HepG2 (cell line): ENCODE data around the gene L3MBTL4. TPM values are rescaled to one million over a fixed set of nuclear protein-coding genes. Genes with fewer than 3 reads are reported as not detected.

Source experiments
- ATAC-seq: fragments of 200-7000 bp; cut with Tn5 transposase; 3 replicates; pipeline ENCODE4 v1.9.1; 2020; ENCODE audit warnings: mild to moderate bottlenecking, moderate library complexity
- BruUV-seq: library from RNA; stranded (reverse); fragments of 400-500 nt; replicated peaks from 2 replicates; lab custom pipeline; 2021; lab: Mats Ljungman, UMichigan
- CTCF ChIA-PET: fragments of 300-600 bp; formaldehyde crosslinking; extraction: SDS; loops from one replicate; lab custom pipeline; 2021; ENCODE audit warnings: low total read pairs, inconsistent platforms, low intra/inter-chr PET ratio; lab: Yijun Ruan, JAX
- POLR2A ChIA-PET: fragments of 350-600 bp; sonication (Branson Sonifier 250); formaldehyde crosslinking; loops from one replicate; lab custom pipeline; 2020; ENCODE audit warnings: antibody characterized with exemption, inconsistent platforms; lab: Yijun Ruan, JAX
- DNase-seq: peaks from one replicate; pipeline ENCODE4 v3.0.0-alpha.2; 2015; ENCODE audit warnings: low spot score
- FAIRE-seq: peaks from 3 replicates; lab custom pipeline; 2011; peaks lifted over from hg19 to GRCh38; lab: Jason Lieb, UNC
- H2AFZ ChIP-seq: one replicate; pipeline ENCODE4 v1.6.1; 2011; ENCODE audit warnings: low read length, inconsistent platforms
- H3K27ac ChIP-seq: fragments of 300-600 bp; 3 replicates; pipeline ENCODE4 v1.8.0; 2011; ENCODE audit warnings: mixed run types, mild to moderate bottlenecking, mixed read lengths, low read length, inconsistent platforms; ENCODE audit not compliant: insufficient read depth; ENCODE audit errors: extremely low read length
- H3K27me3 ChIP-seq, 2 experiments: fragments of 200-600 bp in 1 of 2; 2 replicates in 1 of 2; 3 replicates in 1 of 2; pipeline versions ENCODE4 v1.6.0 to v1.8.0; 2011; ENCODE audit warnings: low read length in 2 of 2, mild to moderate bottlenecking in 2 of 2, moderate library complexity in 2 of 2, inconsistent platforms in 1 of 2; ENCODE audit not compliant: insufficient read depth in 2 of 2, control insufficient read depth in 1 of 2
- H3K36me3 ChIP-seq, 2 experiments: fragments of 200-600 bp in 1 of 2; replicated peaks in 1 of 2; 2 replicates in 1 of 2; 3 replicates in 1 of 2; pipeline versions ENCODE4 v1.5.1 to v1.8.0; 2011; ENCODE audit warnings: low read length in 2 of 2, inconsistent platforms in 1 of 2; ENCODE audit not compliant: insufficient read depth in 2 of 2, control insufficient read depth in 1 of 2
- H3K4me1 ChIP-seq: 2 replicates; pipeline ENCODE4 v1.5.1; 2012; ENCODE audit warnings: low read length, inconsistent platforms; ENCODE audit not compliant: insufficient read depth
- H3K4me2 ChIP-seq: 2 replicates; pipeline ENCODE4 v1.6.0; 2011; ENCODE audit warnings: low read depth, low read length, inconsistent platforms
- H3K4me3 ChIP-seq, 3 experiments: fragments of 200-600 bp in 1 of 3; sonication (generic), shearing (Covaris generic) in 1 of 3; replicated peaks in 1 of 3; 2 replicates each; pipeline ENCODE4 v1.5.1; 2011 to 2016; ENCODE audit warnings: low read length in 3 of 3, inconsistent platforms in 2 of 3, low read depth in 2 of 3, mild to moderate bottlenecking in 2 of 3, control low read depth in 1 of 3, mixed read lengths in 1 of 3; ENCODE audit not compliant: insufficient read depth in 1 of 3
- H3K79me2 ChIP-seq: one replicate; pipeline ENCODE4 v1.6.1; 2011; ENCODE audit warnings: low read length, inconsistent platforms; ENCODE audit not compliant: insufficient read depth
- H3K9ac ChIP-seq: 2 replicates; pipeline ENCODE4 v1.6.0; 2011; ENCODE audit warnings: mild to moderate bottlenecking, low read depth, low read length, inconsistent platforms; ENCODE audit not compliant: insufficient read depth
- H3K9me3 ChIP-seq: 2 replicates; pipeline ENCODE4 v1.5.1; 2012; ENCODE audit warnings: mild to moderate bottlenecking, low read length
- H4K20me1 ChIP-seq: 2 replicates; pipeline ENCODE4 v1.6.0; 2011; ENCODE audit warnings: inconsistent platforms, mild to moderate bottlenecking, low read length, moderate library complexity; ENCODE audit not compliant: insufficient read depth
- ARID3A ChIP-seq: IDR thresholded peaks from 2 replicates; pipeline ENCODE4 v1.6.1; 2012; ENCODE audit warnings: low read depth, low read length, improper control_type of control experiment
- BCL3 ChIP-seq: sonication (generic); formaldehyde crosslinking; IDR thresholded peaks from 2 replicates; pipeline ENCODE4 v1.5.1; 2020; ENCODE audit warnings: mild to moderate bottlenecking, missing genetic modification reagents, moderate library complexity
- DR1 ChIP-seq: sonication (generic); formaldehyde crosslinking; IDR thresholded peaks from 2 replicates; pipeline ENCODE4 v1.8.0; 2021; ENCODE audit warnings: mild to moderate bottlenecking, missing genetic modification reagents, inconsistent platforms
- NFRKB ChIP-seq: fragments of 450-650 bp; IDR thresholded peaks from 2 replicates; pipeline ENCODE4 v1.6.1; 2017
- PRPF4 ChIP-seq: fragments of 200-400 bp; formaldehyde crosslinking; IDR thresholded peaks from 2 replicates; pipeline ENCODE4 v1.6.1; 2016; ENCODE audit warnings: low read length, low read depth; ENCODE audit not compliant: poor library complexity, severe bottlenecking
- REPIN1 ChIP-seq: sonication (generic); formaldehyde crosslinking; IDR thresholded peaks from 2 replicates; pipeline ENCODE4 v1.8.0; 2022; ENCODE audit warnings: missing genetic modification reagents, low read depth, mild to moderate bottlenecking, borderline replicate concordance
- TRAFD1 ChIP-seq: sonication (generic); formaldehyde crosslinking; IDR thresholded peaks from 2 replicates; pipeline ENCODE4 v1.5.1; 2020; ENCODE audit warnings: missing genetic modification reagents, mild to moderate bottlenecking, borderline replicate concordance
- ZEB1 ChIP-seq: IDR thresholded peaks from 2 replicates; pipeline ENCODE4 v1.6.1; 2012; ENCODE audit warnings: mild to moderate bottlenecking, low read depth, inconsistent platforms; ENCODE audit not compliant: insufficient replicate concordance
- ZFP41 ChIP-seq: sonication (generic); formaldehyde crosslinking; IDR thresholded peaks from 2 replicates; pipeline ENCODE4 v1.4.0; 2020; ENCODE audit warnings: mild to moderate bottlenecking, missing genetic modification reagents, borderline replicate concordance
- ZNF263 ChIP-seq: sonication (generic); formaldehyde crosslinking; IDR thresholded peaks from 2 replicates; pipeline ENCODE4 v1.4.0; 2020; ENCODE audit warnings: missing genetic modification reagents
- ZNF292 ChIP-seq: sonication (generic); formaldehyde crosslinking; IDR thresholded peaks from 2 replicates; pipeline ENCODE4 v1.8.1; 2022; ENCODE audit warnings: mild to moderate bottlenecking, low read depth, missing genetic modification reagents, borderline replicate concordance
- ZNF496 ChIP-seq: sonication (generic); formaldehyde crosslinking; IDR thresholded peaks from 2 replicates; pipeline ENCODE4 v1.8.1; 2023; ENCODE audit warnings: mild to moderate bottlenecking, moderate library complexity, missing genetic modification reagents; ENCODE audit not compliant: insufficient replicate concordance
- ZNF501 ChIP-seq: sonication (generic); formaldehyde crosslinking; IDR thresholded peaks from 2 replicates; pipeline ENCODE4 v1.5.1; 2020; ENCODE audit warnings: mild to moderate bottlenecking, moderate library complexity, missing genetic modification reagents
- ZNF614 ChIP-seq: IDR thresholded peaks from 2 replicates; pipeline ENCODE4 v1.6.1; 2018; ENCODE audit warnings: missing biosample characterization, missing genetic modification reagents, inconsistent platforms, borderline replicate concordance
- ZNF792 ChIP-seq: IDR thresholded peaks from 2 replicates; pipeline ENCODE4 v1.6.1; 2016
- ZNF878 ChIP-seq: sonication (generic); formaldehyde crosslinking; IDR thresholded peaks from 2 replicates; pipeline ENCODE4 v1.8.1; 2023; ENCODE audit warnings: mild to moderate bottlenecking, missing genetic modification reagents, moderate library complexity
- WGBS: methylation state at CpG from one replicate; pipeline ENCODE4 v1.1.6; 2017; ENCODE audit warnings: low lambda C conversion rate; 5-methylcytosine and 5-hydroxymethylcytosine counted together
- in situ Hi-C: cut with HindIII; loops from 2 replicates; pipeline ENCODE4 v1.10.0; 2017; ENCODE audit warnings: low pct_unique_long_range_greater_than_20kb; ENCODE audit not compliant: extremely low pct_ligation_motif_present
- intact Hi-C: fragments of 100-400 bp; cut with micrococcal nuclease; formaldehyde crosslinking; loops from one replicate; pipeline ENCODE4 v1.10.0; 2022; ENCODE audit not compliant: unreplicated experiment
- polyA plus RNA-seq, 8 experiments: library from polyadenylated mRNA; depleted of rRNA in 3 of 8; stranded (reverse) in 7 of 8; unstranded in 1 of 8; fragments of >200 nt; fragmentation: Illumina TruSeq in 4 of 8; extraction: Trizol in 4 of 8; gene quantifications; 2 replicates each; pipeline versions ENCODE4 v1.2.1 to v1.2.3, GENCODE V29; 2011 to 2016; ENCODE audit warnings: low read depth in 4 of 8, missing spikeins in 1 of 8, mixed read lengths in 1 of 8; ENCODE audit not compliant: insufficient read depth in 1 of 8
- total RNA-seq, 5 experiments: library from RNA; depleted of rRNA; stranded (reverse); fragments of >200 nt; fragmentation: Illumina TruSeq; extraction: Trizol; gene quantifications; 2 replicates each; pipeline ENCODE4 v1.2.3, GENCODE V29; 2016; ENCODE audit warnings: low read depth in 1 of 5

The L3MBTL4 gene
- total and polyA plus RNA-seq, 2 of the 13 experiments (the other 11 are each of a cell fraction or from before 2014, with no cell fraction given), result 10.8 to 13.3 TPM

- Histone ChIP-seq H3K4me3 (no peak overlapping the region), H3K79me2 (no peaks in the 10 kb centered on the region), H3K4me1 (peaks cover 29% of the 10 kb centered on the region), H3K36me3 (no peaks in the 10 kb centered on the region; a peak in 1 of 5 replicates), H3K4me2 (no peak overlapping the region), H3K27me3 (no peaks in the 10 kb centered on the region), H2AFZ (no peak overlapping the region), H3K9ac (no peak overlapping the region), H3K27ac (no peak overlapping the region), H3K9me3 (0 out of 2 replicates have a peak, but pooled peaks cover 8% of the 10 kb centered on the region), H4K20me1 (no peaks in the 10 kb centered on the region)
- intact Hi-C loops, result no loop called here
- 93% methylated on average over 4 of the region's 4 CpGs for WGBS
- ChIA-PET CTCF (no interaction called here), POLR2A (no interaction called here)
- BruUV-seq, result no TSS peak
- FAIRE-seq, result no peak
- no peak for DNase-seq
- in situ Hi-C loops, result no loop called here
- no peak for ATAC-seq
- no peak for TF ChIP-seq ZNF292 (CRISPR knock-in tag)
- no peak for TF ChIP-seq REPIN1 (CRISPR knock-in tag)
- no peak for TF ChIP-seq TRAFD1 (CRISPR knock-in tag)
- TF ChIP-seq PRPF4, result no peak
- no peak for TF ChIP-seq DR1 (CRISPR knock-in tag)
- TF ChIP-seq ARID3A, result no peak
- TF ChIP-seq ZEB1, result no peak
- no peak for TF ChIP-seq NFRKB
- no peak for TF ChIP-seq ZNF792 (CRISPR knock-in tag)
- TF ChIP-seq ZNF614 (CRISPR knock-in tag), result no peak
- no peak for TF ChIP-seq BCL3
- TF ChIP-seq ZNF501, result no peak
- TF ChIP-seq ZNF496 (CRISPR knock-in tag), result no peak
- no peak for TF ChIP-seq ZNF878
- no peak for TF ChIP-seq ZFP41 (CRISPR knock-in tag)
- no peak for TF ChIP-seq ZNF263 (CRISPR knock-in tag)
These were observed 419.1 kb downstream of the L3MBTL4 start for GRCh38 chr18:5995626-5996025.
